Panc1 (cell line): ENCODE measurements around the gene KLHL30.

ENCODE experiments used
- CTCF ChIP-seq: fragments of 450-650 bp; IDR thresholded peaks from 2 replicates; pipeline ENCODE4 v1.5.1; 2017; ENCODE audit warnings: mild to moderate bottlenecking
- POLR2AphosphoS5 ChIP-seq: IDR thresholded peaks from 2 replicates; pipeline ENCODE4 v1.6.1; 2012; ENCODE audit warnings: mild to moderate bottlenecking, low read depth, low read length, moderate library complexity
- REST ChIP-seq, 2 experiments: IDR thresholded peaks; 2 replicates each; pipeline ENCODE4 v1.6.1; 2011 to 2012; ENCODE audit warnings: low read depth in 2 of 2, control low read depth in 1 of 2, low read length in 1 of 2, mild to moderate bottlenecking in 1 of 2, moderate library complexity in 1 of 2; ENCODE audit not compliant: insufficient read depth in 1 of 2
- TCF7L2 ChIP-seq: IDR thresholded peaks from 2 replicates; pipeline ENCODE4 v1.6.1; 2011; ENCODE audit warnings: mild to moderate bottlenecking, low read depth, low read length, inconsistent platforms

GRCh38 chr2:238141541-238142318, 3.3 kb downstream of the KLHL30 start:
- TF ChIP-seq CTCF (no peak), REST (IDR thresholded peaks at IDR 0.05; ENCODE audit: insufficient read depth in 1 of 2, low read depth in 2 of 2, low read length in 1 of 2) (no peak), POLR2AphosphoS5 (peak; percentile 57; the same call in 1 of the 2 replicates), TCF7L2 (no peak)
